GM21717 (cell line): Measurements from ENCODE around the gene ADCY9.
"Not testable (repeated sequence)": the region's sequence is repeated elsewhere in the genome, so short reads cannot be mapped to it uniquely, and the experiment has no call there.

Experiments
- ATAC-seq: cut with Tn5 transposase; IDR thresholded peaks from one replicate; pipeline ENCODE4 v1.9.1; 2021; ENCODE audit warnings: mild to moderate bottlenecking, moderate library complexity; ENCODE audit not compliant: unreplicated experiment

Gene ADCY9

DNA sequence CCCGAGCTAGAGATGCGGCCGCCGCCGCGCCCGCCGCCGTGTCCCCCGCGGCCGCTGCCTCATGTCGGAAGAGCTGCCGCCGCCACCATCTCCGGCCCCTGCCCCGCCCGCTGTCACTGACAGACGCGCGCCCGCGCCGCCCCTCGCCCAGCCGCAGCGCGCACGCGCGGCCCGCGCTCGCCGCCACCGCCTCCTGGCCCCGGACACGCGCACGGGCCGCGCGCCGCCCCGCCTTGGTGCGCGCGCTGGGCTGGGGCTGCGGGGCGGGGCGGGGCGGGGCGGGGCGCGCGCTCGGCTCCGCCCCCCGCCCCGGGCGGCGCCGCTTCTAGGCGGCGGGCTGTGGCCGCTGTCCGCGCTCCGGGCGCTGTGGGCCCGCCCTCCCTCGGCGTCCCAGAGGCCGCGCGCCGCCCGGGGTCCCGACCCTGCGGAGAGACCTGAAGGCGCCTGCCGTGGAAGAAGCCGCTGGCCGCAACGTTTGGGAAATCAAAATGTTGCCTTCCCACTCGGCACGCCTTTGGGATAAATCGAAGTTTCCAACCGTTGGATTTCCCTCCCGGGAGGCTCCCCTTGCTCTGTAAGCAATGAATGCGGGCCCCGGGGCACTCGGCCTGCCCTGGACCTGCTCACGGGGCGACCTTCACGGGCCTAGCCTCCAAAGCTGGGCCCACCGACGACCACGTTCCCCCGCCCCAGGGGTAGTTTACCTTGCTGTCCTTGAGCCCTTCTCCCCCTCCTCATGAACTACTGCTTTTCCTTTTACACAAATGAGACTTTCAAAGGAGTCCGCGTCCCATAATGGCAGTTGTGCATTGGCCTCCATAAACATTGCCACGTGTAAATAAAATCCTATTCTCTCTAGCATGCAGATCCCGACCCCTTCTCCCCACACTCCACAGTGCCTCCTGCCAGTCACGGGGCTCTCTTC, at the start of gene ADCY9:
TSS of gene ADCY9 (minus strand) at position 118 of the 925 bp plus-strand sequence. CDS start 1,000 bp downstream, outside the sequence.
- ATAC-seq, result no peak

DNA sequence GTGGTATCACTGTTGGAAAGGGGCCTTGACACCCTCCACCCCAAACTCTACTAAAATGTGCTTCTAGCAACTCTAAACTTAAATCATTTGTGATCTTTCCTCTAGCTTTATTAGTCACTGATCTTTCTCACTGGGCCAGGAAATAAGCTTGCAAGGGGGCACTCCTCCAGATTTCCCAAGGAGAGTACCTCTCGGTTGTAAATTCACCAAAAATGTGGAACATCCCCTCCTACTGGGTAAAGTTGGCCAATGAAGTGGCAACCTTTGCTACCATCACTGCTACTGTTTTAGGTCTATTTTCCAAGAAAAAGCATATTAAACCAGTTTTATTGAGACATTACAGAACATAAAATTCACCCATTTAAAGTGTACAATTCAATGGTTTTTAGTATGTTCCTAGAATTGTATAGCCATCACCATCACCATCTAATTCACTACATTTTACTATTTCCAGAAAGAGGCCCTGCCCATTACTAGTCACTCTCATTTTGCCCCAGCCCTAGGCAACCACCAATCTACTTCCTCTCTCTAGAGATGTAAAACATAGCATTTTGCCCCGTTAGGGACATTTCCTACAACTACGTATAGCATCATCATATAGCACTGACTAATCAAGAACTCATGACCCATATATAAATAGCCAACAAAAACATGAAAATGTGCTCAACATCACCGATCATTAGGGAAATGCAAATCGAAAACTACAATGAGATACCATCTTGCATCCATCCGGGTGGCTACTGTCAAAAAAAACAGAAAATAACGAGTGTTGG, 44.6 kb upstream of the ADCY9 start:
- no peak for ATAC-seq

DNA sequence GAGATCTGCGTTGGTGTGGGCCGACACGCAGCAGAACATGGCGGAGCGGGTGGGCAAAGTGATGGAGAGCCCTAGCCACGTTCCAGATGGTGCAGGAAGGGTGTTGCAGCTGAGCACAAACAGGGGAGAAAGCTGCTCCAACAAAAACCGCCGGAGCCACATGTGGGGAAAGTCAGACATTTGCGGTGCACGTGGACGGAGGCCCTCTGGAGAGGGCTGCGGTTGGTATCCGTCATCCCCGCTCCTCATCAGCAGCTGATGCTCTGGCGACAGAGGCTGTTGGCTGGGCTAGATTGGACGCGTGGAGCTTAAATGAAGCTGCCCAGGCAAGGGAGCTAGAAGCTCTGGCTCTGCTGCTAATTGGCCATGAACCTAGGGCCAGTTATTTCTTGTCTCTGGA, 43.5 kb upstream of the ADCY9 start:
- no peak for ATAC-seq

DNA sequence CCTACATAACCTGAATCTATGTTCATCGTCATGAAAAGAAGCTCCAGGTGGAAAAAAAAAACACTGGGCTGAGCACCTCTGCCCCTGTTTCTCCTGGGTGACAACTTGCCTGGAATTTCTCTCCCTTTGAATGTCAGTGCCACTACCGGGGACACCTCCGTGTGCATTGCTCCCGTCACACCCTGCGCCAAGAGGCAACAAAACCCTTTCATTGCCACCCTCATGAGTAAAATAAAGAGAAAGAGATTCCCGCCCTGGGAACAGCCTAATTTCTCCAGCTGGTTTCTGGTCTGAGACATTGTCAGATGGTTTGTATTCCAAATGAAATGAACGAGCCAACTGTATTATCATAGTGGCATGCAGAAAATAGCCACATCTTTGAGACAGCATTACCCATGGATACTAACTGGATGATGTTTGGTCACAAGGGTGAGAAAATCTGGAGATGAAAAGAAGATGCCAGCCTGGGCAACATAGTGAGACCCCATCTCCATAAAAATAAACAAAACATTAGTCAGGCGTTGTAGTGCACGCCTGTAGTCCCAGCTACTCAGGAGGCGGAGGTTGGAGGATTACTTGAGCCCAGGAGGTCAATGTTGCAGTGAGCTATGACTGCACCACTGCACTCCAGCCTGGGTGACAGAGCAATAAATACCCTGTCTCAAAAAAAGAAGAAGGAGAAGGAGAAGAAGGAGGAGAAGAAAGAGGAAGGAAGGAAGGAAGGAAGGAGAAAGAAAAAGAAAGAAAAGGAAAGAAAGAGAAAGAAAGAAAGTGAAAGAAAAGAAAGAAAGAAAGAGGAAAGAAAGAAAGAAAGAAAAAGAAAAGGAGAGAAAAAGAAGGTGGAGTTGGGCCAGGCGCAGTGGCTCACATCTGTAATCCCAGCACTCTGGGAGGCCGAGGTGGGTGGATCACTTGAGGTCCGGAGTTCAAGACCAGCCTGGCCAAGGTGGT, 42.2 kb upstream of the ADCY9 start:
- no peak for ATAC-seq

DNA sequence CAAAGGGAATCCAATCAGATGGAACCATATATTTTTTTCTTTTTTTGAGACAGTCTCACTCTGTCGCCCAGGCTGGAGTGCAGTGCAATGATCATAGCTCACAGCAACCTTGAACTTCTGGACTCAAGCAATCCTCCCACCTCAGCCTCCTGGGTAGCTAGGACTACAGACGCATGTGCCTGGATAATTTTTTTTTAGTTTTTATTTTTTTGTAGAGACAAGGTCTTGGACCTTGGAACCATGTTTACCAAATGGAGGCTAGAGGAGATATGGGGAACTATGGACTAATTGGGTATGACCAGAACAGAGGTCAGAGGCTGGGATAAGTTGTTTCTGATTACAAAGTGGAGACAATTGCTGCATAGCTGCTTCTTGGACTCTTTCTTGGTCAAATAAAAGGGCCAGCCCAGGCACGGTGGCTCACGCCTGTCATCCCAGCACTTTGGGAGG, 41.2 kb upstream of the ADCY9 start:
- no peak for ATAC-seq

DNA sequence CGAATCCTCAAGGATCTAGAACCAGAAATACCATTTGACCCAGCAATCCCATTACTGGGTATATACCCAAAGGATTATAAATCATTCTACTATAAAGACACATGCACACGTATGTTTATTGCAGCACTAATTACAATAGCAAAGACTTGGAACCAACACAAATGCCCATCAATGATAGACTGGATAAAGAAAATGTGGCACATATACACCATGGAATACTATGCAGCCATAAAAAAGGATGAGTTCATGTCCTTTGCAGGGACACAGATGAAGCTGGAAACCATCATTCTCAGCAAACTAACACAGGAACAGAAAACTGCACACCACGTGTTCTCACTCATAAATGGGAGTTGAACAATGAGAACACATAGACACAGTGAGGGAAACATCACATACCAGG, 40.3 kb upstream of the ADCY9 start:
- ATAC-seq, result not testable (repeated sequence)

DNA sequence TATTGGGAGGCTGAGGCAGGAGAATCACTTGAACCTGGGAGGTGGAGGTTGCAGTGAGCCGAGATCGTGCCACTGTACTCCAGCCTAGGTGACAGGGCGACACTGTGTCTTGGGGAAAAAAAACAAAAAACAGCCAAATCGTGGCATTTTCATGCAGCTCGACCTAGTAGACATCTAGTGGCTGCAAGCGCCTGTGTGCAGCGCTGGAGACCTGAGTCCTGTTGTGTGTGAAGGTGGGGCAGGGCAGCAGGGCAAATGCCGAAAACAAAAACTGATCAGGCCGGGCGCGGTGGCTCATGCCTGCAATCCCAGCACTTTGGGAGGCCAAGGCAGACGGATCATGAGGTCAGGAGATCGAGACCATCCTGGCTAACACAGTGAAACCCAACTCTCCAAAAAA, 37.1 kb upstream of the ADCY9 start:
- ATAC-seq, result not testable (repeated sequence)

DNA sequence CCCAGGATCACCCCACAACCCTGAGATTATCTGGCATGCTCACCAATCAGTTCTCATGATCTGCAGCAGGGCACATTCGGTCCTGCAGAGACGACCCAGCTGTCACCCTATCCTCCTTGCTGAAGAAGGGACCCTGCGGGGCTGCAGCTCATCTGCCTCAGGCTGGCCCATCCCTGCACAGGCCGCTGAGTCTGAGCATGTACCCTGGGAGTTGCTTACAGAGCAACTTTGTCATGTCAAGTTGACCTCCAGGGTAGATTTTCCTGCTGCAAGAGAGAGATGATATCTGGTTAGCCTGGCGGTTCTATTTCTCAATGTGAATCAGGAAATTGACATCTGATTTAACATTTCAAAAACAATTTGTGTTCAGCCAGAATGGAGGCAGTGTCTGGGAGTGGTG, 36.0 kb upstream of the ADCY9 start:
- ATAC-seq, result no peak

DNA sequence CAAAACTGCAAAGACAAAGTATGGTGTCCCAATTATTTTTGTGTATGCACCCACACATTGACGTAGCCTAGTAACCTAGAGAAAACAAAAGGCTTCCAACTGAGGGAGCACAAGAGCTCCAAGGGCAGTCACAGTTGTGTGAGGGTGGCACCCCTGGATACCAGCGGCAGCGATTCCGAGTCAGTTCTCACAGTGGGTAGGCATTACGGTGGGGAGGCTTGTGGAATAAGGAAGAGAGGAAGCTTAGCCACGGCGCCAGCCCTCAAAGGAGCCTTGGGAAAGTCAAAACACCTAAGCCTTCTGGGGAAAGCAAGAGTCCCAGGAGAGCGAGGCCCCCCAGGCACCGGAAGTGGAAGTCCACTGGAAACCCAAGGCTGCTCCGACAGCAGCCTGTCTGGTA, 31.0 kb upstream of the ADCY9 start:
- no peak for ATAC-seq

DNA sequence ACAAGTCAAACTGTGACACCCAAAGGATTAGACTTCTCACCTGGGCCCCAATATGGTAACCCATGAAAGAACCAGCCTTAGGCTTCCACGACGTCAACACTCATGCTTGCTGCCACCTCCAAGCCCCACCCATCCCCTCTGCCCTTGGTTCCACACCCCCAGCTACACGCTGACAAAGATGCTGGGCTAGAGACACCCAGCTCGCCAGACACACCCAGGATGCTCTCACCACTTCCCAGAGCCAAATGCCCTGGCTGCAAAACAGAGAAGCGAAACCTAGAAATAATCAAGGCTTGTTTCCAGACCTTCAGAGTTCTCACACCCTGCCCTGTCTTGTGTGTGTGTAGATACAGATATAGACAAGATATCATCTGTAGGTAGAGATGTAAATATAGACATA, 26.0 kb upstream of the ADCY9 start:
- ATAC-seq, result no peak

DNA sequence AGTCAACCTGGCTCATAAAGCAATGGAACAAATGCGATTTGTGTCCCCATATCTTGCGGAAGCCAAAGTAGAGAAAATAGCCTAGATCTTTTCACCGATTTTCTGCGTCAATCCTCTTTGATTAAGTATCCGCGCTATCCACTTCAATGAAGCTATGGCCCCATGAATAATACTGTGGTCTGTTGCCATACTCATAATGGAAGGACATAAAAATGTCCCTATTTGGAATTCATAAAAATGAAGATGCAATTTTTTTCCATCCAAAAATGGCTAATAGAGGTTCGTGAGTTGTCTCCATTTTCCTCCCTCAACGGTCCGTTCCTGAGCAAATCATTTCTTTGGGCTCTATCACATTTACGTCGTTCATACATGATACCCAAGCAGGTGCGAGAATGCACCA, 25.4 kb upstream of the ADCY9 start:
- ATAC-seq, result no peak

DNA sequence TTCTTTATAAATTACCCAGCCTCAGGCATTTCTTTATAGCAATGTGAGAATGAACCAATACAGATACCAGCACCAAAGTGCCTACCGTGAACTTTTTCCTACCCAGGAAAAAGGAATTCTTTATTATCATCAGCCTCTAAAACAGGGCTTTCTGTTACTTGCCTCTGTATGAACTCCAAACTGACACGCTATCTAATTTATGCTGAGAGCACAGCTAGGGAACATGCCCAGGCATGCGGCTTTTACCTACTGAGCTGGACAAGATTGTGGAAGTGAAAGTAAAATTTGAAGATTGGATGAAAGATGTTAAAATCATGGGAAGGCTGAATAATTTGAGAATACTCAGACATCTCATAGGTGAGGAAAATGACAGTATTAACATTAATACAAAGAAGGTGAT, 24.4 kb upstream of the ADCY9 start:
- no peak for ATAC-seq

DNA sequence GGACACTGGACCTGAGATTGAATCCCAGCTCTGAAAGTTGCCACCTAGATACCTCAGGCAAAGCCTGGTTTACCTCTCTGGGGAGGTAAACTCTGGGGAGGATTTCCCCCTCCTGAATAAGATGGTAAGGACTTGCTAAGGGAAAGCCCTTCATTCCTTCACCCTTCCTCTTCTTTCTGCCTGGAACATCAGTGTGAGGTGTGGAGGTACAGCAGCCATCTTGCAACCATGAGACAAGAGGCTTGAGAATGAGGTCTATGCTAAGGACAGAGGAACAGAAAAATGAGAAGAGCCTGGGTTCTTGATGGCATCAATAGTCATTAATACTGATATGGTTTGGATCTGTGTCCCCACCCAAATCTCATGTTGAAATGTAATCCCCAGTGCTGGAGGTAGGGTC, 23.7 kb upstream of the ADCY9 start:
- ATAC-seq, result no peak

DNA sequence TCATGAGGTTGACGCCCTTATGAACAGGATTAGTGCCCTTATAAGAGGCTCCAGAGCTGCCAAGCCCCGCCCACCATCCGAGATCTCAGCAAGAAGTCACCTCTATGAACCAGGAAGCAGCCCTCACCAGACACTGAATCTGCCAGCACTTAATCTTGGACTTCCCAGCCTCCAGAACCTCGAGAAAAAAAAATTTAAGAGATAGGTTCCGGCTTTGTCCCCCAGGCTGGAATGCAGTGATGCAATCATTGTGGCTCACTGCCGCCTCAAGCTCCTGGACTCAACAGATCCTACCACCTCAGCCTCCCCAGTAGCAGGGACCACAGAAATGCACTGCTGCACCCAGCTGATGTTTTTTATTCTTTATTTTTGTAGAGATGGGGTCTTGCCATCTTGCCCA, 22.5 kb upstream of the ADCY9 start:
- no peak for ATAC-seq

DNA sequence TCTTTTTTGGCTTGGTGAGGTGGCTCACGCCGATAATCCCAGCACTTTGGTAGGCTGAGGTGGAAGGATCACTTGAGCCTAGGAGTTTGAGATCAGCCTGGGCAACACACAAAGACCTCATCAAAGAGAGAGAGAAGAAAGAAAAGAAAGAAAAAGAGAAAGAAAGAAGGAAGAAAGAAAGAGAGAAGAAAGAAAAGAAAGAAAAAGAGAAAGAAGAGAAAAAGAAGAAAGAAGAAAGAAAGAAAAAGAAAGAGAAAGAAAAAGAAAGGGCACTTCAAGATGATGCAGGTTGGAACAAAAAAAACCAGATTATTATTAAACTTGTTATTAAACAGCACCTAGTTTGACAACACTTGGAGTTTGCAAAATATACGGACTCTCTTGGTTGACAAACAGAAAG, 21.2 kb upstream of the ADCY9 start:
- no peak for ATAC-seq

DNA sequence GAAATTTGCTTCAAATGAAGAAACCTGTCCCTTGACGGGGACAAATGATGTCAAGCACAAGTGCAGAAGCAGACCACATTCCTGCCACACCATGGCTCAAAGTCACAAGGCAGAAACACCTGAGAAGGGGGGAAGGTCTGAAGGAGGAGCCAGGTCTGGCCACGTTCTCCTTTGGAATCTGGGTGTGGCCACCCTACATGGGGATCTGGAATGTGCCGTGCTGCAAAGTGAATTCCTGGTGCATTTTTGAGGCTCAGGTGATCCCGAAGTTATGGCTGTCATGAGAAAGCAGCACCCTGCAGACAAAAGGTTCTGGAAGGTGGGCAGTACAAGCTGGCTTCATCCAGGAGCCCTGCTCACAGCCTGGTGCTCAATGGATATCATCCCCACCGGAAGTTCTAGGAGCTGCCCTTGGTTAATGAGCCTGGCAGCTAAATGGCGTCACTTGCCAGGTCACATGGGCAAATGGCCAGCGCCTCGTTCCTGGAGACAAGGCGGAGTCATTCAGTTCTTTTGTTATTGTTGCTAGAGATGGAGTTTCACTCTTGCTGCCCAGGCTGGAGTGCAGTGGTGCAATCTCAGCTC, 20.1 kb upstream of the ADCY9 start:
- no peak for ATAC-seq

DNA sequence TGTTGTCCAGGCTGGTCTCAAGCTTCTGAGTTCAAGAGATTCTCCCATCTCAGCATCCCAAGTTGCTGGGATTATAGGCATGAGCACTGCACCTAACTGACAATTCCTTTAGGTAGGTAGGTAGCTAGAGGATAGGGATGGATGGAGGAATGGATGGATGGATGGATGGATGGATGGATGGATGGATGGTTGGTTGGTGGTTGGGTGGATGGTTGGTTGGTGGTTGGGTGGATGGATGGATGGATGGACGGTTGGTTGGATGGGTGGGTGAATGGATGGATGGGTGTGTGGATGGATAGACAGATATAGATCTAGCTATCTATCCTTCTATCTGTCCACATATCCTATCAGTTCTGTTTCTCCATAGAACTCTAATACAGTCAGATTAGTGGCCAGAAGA, 19.3 kb upstream of the ADCY9 start:
- ATAC-seq, result no peak

DNA sequence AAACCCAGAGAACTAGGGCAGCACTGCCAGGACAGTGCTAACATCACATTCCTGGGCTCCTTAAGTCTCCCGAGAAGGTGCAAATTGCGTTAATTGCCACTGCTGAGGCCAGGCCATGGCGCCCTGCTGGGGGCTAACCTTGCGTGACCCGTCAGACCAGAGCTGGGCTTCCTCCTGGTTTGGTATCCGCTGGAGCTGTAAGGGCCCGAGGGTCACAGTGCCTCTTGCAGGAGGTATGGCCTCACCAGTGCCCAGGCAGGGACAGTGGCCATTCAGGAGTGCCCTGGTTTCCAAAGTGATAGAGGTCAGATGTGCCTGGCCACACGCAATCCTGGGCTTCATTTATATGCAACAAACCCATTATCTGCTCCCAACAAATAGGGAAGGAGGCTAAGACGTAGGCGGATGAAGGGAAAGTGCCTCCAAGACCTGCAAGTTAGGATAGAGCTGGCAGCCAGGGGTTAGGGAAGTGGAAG, 17.7 kb upstream of the ADCY9 start:
- ATAC-seq, result no peak

DNA sequence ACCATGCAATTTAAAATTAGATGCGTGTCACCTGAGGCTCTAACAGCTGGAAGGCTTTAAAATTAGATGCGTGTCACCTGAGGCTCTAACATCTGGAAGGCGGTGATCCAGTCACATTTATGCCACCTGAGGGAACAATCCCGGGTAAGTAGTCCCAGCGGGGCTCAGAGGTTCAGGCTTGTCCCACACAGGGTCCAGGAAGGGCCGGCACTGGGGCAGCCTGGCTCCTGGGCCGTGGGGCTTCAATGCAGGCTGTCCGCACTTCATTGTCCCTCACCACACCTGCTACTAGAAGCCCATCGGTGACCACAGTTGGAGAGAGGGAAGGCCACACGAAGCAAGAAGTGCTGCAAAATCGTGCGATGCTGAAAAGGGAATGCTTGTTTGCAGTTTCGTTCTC, 15.4 kb upstream of the ADCY9 start:
- ATAC-seq, result no peak

DNA sequence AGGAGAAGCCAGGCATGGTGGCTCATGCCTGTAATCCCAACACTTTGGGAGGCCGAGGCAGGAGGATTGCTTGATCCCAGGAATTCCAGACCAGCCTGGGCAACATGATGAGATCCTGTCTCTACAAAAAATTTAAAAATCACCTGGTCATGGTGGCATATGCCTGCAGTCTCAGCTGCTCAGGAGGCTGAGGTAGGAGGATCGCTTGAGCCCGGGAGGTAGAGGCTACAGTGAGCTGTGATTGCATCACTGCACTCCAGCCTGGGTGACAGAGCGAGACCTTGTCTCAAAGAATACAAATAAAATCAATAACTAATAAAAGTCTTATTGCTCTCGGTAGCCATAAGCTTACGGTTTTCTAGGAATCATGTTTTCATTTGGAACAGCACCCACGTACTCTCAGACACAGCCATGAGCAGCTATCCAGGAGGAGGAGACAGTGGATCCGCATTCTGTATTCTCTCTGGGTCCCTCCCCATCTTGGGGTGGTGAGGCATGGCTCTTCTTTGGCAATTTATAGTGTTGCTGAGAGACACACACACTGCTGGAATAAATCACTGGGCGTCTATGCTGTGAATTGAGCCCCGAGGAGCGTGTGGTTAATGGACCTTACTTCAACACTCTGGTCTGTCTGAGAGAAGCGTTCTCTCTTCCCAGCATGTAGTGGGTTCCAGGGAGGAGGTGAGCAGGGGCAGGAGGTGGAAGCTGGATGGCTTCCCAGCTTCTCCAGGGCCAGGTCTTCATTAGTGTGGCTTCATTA, 8.5 kb upstream of the ADCY9 start:
- ATAC-seq, result no peak
